ENCODE measurements around the gene SLC38A2.

DNA sequence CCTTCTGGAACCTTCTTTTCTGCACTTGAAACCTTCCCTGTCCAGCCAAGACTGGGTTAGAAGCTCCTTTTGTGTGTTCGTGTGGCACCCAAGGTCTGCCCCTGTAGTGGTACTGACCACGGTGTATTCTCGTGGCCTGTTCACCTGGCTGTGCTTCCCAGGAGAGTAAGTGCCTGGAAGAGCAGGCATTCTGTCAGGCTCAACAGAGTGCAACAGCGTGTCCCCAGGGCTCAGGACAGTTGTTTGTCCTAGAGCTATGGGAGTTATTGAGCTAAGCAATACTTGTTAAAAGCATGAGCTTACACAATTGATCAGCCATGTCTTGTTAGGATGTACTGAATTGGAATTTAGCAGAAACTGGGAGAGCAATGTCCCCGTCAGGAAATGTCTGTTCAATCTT, 12.9 kb upstream of the SLC38A2 start:
- TF ChIP-seq, protein P1, sequence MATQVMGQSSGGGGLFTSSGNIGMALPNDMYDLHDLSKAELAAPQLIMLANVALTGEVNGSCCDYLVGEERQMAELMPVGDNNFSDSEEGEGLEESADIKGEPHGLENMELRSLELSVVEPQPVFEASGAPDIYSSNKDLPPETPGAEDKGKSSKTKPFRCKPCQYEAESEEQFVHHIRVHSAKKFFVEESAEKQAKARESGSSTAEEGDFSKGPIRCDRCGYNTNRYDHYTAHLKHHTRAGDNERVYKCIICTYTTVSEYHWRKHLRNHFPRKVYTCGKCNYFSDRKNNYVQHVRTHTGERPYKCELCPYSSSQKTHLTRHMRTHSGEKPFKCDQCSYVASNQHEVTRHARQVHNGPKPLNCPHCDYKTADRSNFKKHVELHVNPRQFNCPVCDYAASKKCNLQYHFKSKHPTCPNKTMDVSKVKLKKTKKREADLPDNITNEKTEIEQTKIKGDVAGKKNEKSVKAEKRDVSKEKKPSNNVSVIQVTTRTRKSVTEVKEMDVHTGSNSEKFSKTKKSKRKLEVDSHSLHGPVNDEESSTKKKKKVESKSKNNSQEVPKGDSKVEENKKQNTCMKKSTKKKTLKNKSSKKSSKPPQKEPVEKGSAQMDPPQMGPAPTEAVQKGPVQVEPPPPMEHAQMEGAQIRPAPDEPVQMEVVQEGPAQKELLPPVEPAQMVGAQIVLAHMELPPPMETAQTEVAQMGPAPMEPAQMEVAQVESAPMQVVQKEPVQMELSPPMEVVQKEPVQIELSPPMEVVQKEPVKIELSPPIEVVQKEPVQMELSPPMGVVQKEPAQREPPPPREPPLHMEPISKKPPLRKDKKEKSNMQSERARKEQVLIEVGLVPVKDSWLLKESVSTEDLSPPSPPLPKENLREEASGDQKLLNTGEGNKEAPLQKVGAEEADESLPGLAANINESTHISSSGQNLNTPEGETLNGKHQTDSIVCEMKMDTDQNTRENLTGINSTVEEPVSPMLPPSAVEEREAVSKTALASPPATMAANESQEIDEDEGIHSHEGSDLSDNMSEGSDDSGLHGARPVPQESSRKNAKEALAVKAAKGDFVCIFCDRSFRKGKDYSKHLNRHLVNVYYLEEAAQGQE (IDR thresholded peaks at IDR 0.05; ENCODE audit: insufficient read depth in 1 of 2, low read depth in 2 of 2, low read length in 1 of 2) = no peak
- TF ChIP-seq, protein P2, sequence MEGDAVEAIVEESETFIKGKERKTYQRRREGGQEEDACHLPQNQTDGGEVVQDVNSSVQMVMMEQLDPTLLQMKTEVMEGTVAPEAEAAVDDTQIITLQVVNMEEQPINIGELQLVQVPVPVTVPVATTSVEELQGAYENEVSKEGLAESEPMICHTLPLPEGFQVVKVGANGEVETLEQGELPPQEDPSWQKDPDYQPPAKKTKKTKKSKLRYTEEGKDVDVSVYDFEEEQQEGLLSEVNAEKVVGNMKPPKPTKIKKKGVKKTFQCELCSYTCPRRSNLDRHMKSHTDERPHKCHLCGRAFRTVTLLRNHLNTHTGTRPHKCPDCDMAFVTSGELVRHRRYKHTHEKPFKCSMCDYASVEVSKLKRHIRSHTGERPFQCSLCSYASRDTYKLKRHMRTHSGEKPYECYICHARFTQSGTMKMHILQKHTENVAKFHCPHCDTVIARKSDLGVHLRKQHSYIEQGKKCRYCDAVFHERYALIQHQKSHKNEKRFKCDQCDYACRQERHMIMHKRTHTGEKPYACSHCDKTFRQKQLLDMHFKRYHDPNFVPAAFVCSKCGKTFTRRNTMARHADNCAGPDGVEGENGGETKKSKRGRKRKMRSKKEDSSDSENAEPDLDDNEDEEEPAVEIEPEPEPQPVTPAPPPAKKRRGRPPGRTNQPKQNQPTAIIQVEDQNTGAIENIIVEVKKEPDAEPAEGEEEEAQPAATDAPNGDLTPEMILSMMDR (IDR thresholded peaks at IDR 0.05) = no peak
- no peak for TF ChIP-seq POLR2AphosphoS5 (IDR thresholded peaks at IDR 0.05; ENCODE audit: low read depth, low read length)
- TF ChIP-seq SIN3A (IDR thresholded peaks at IDR 0.05; ENCODE audit: borderline replicate concordance, insufficient read depth, low read depth, low read length) = no peak
- no peak for TF ChIP-seq TCF7L2 (IDR thresholded peaks at IDR 0.05; ENCODE audit: low read depth, low read length)
